KBM-7 (cell line): ENCODE measurements around the gene HS6ST1.

Experiments used
- DNase-seq: peaks from one replicate; pipeline ENCODE4 v3.0.0-alpha.2; 2015
- in situ Hi-C: fragments of 300-500 bp; cut with MboI; formaldehyde crosslinking; loops from 2 replicates; pipeline ENCODE4 v1.14.3; 2020; ENCODE audit warnings: low sequenced_read_pairs, low pct_unique_long_range_greater_than_20kb, mixed read lengths

The HS6ST1 gene

GRCh38 chr2:128228894-128229293 lies 89.8 kb downstream of the HS6ST1 start:
- DNase-seq: no peak
- in situ Hi-C loops: no loop called here

GRCh38 chr2:128227862-128228261 lies 90.8 kb downstream of the HS6ST1 start:
- no peak for DNase-seq
- in situ Hi-C loops: no loop called here

GRCh38 chr2:128219891-128220290 lies 98.8 kb downstream of the HS6ST1 start:
- DNase-seq: no peak
- in situ Hi-C loops: no loop called here

- DNase-seq: peak; percentile 59
- in situ Hi-C loops: no loop called here
Measured at GRCh38 chr2:128217671-128218070, 101.0 kb downstream of the HS6ST1 start.

GRCh38 chr2:128215897-128216642 lies 102.6 kb downstream of the HS6ST1 start:
- DNase-seq: peak; percentile 33
- in situ Hi-C loops: no loop called here
